ENCODE results near the gene IGF2.

DNA sequence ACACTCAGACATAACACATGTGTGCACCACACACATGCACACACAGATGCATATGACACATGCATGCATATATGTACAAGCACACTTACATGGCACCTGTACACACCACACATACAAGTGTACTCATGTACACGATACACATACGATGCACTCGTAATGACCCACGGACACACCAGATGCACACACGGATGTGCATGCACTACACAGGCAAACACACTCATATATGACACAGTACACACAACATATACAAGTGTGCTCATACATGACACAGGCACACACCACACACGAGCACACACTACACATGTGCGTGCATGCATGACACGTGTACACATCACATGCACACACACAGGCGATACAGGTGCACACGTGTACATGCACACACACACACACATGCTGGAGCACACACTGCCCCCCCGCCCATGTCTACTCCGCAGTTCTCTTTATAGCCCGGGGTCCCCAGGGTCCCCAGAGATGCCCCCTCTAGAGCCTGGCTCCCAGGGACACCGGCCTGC, 37.3 kb upstream of the IGF2 start:
- no peak for TF ChIP-seq POLR2A (IDR thresholded peaks at IDR 0.05)
- TF ChIP-seq, protein P1, sequence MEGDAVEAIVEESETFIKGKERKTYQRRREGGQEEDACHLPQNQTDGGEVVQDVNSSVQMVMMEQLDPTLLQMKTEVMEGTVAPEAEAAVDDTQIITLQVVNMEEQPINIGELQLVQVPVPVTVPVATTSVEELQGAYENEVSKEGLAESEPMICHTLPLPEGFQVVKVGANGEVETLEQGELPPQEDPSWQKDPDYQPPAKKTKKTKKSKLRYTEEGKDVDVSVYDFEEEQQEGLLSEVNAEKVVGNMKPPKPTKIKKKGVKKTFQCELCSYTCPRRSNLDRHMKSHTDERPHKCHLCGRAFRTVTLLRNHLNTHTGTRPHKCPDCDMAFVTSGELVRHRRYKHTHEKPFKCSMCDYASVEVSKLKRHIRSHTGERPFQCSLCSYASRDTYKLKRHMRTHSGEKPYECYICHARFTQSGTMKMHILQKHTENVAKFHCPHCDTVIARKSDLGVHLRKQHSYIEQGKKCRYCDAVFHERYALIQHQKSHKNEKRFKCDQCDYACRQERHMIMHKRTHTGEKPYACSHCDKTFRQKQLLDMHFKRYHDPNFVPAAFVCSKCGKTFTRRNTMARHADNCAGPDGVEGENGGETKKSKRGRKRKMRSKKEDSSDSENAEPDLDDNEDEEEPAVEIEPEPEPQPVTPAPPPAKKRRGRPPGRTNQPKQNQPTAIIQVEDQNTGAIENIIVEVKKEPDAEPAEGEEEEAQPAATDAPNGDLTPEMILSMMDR (IDR thresholded peaks at IDR 0.05), result no peak
- no peak for TF ChIP-seq EP300 (IDR thresholded peaks at IDR 0.05)
